Amniotic stem cell (primary cell): ENCODE results near the gene SCD5.
"Not testable (repeated sequence)": the region's sequence is repeated elsewhere in the genome, so short reads cannot be mapped to it uniquely, and the experiment has no call there.

Experiments used
- DNase-seq: peaks from one replicate; lab custom pipeline; 2025; lab: John Stamatoyannopoulos, UW

SCD5 gene

DNA sequence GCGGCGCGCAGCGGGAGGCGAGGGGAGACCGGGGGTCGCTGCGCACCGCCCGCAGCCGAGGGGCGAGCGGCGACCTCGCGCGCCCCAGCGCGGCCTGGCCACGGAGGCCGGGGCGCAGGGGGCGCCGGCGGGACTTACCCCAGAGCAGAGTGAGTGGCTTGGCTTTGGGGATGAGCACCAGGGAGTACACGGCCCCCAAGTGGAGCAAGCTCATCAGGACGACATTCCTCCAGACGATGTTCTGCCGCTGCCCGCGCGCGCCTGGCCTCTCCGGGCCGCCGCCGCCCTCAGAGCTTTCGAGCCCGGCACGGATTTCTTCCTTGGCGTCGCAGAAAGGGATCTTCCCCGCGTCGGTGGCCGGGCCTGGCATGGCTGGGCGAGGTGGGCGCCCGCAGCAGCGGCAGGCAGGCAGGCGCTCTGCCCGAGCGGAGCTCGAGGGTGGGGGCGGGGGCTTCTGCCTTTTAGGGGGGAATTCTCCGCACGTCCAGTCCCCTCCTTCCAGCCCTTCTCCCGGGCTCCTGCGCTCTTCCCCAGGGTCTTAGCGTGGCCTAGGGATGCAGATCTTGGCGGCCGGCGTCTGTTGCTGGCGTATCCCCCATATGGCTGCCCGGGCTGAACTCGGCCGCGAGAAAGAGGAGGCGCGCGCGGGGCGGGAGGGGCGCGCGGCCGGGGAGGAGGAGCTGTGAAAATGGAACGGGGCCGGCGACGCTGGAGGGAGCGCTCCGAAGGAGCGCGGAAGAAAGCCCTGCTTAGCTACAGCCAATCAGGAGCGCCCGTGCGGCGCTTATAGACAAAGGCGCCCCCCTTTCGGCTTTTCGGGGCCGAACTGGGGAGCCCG is at the start of gene SCD5:
Gene SCD5 (minus strand): TSS at position 629 of the 838 bp plus-strand sequence. CDS start 259 bp downstream, at position 370.
- DNase-seq: peak; percentile 74

DNA sequence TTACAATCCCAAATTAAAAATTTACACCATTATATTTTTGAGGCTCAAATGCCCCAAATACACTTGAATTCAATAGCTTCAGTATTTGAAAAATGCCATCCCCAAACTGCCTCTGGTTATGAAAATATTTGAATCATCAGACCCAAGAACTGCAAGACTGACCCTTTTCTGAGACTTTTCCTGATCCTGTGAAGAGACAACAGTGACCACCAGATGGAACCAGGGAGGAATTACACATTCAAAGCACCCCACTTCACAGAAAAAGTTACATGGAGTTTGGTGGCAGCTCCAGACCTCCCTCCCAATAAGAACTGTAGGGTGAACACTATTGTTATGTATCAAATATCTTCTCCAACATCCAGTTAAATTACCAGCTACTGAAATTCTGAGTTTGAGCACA is 44.0 kb upstream of the SCD5 start:
- no peak for DNase-seq

DNA sequence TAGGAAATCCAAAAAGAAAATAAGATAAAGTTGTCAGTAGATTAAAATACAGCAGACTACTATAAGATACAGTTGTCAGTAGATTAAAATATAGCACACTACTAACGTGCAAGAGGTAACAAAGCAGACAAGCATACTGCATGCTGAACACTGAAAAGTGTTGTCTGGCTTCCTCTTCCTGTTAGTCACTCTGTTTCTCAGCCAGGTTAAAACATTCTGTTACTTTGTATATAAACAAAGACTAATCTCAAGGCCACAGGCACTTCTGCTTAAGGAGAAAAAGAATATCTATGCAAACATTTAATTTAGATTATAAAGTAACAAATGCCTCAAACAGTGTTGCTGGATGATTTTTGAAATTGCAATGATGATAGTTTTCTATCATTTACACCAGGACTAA is 41.0 kb upstream of the SCD5 start:
- DNase-seq: no peak

DNA sequence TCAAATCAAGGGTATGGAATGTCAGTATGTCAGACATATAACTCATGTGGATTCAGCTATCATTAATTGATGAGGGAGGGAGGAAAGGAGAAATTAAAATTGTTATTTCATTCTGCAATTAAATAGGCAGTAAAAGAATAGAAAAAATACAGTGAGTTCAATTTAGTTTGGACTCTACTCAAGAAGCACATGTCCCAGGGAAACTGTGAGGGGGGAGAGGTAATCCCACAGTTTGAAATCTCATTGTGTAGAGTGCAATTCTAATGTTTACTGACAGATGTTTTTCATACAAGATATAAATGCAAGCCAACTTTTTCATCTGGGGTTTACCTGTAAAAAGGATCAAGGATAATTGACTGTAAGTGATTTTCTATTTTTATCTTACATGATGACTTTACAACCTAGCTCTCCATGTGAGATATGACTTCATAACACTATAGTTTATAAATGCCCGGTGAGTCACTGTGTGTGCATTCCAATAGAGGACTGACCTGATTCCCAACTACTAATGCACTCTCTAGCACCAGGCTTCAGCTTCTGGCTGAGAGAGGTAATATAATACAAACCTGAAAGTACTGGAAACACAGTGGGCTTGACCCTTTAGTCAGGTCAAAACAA is 35.2 kb upstream of the SCD5 start:
- peak; percentile 72 for DNase-seq

DNA sequence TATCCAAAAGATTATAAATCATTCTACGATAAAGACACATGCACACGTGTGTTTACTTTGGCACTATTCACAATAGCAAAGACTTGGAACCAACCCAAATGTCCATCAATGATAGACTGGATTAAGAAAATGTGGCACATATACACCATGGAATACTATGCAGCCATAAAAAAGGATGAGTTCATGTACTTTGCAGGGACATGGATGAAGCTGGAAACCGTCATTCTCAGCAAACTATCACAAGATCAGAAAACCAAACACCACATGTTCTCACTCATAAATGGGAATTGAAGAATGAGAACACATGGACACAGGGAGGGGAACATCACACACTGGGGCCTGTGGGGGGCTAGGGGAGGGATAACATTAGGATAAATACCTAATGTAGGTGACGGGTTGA is 34.5 kb upstream of the SCD5 start:
- not testable (repeated sequence) for DNase-seq

DNA sequence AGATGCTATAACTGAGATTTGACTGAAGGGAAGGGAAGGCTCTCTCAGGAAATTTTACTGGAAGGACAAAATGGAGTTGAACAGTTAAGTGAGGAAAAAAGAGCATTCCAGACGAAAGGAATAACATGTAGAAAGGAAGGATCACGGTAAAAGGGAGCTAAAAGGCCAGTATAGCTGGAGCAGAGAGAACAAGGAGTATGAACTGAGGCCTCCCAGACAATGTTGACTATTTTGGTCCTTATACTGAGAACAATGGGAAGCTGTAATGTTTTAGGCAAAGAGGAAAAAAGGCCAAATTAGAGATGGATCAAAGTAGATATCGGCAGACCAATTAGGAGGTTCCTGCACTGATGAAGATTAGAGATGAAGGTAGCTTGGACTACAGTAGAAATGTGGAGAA is 26.8 kb upstream of the SCD5 start:
- no peak for DNase-seq

DNA sequence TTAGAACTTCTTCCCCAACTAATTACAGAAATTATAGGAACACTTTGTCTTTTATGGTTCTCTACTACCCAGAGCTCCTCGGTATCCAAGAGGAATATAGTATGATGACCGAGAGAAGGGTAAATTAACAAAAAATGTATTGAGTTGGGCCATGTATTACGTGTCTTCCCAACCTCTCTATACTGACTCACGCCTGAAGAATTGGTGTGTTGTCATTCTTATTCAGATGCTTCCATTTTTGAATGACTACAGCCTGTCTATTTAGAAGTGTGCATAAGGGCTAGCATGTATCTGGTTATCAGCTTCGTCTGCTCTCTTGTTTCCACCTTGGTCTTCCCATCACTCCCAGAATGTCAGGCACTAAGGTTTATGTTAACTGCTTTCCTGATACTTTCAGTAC is 24.5 kb upstream of the SCD5 start:
- DNase-seq: peak; percentile 66

DNA sequence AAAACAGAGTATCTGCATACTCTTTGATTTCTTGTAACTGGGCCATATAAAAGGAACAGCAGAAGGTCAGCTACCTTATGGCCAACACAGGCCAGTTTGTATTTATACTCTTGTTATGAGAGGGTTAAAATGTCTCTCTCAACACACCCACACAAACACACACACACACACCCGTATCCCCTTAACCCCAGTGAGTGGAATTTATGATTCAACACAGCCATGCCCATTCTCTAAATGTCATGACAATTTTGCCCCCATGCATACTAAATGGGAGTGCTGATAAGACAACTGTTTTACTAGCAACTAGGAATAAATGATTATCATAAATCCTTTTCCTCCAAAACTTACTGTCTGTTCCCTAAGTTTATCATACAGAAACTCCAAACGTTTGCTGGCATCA is 22.1 kb upstream of the SCD5 start:
- no peak for DNase-seq

DNA sequence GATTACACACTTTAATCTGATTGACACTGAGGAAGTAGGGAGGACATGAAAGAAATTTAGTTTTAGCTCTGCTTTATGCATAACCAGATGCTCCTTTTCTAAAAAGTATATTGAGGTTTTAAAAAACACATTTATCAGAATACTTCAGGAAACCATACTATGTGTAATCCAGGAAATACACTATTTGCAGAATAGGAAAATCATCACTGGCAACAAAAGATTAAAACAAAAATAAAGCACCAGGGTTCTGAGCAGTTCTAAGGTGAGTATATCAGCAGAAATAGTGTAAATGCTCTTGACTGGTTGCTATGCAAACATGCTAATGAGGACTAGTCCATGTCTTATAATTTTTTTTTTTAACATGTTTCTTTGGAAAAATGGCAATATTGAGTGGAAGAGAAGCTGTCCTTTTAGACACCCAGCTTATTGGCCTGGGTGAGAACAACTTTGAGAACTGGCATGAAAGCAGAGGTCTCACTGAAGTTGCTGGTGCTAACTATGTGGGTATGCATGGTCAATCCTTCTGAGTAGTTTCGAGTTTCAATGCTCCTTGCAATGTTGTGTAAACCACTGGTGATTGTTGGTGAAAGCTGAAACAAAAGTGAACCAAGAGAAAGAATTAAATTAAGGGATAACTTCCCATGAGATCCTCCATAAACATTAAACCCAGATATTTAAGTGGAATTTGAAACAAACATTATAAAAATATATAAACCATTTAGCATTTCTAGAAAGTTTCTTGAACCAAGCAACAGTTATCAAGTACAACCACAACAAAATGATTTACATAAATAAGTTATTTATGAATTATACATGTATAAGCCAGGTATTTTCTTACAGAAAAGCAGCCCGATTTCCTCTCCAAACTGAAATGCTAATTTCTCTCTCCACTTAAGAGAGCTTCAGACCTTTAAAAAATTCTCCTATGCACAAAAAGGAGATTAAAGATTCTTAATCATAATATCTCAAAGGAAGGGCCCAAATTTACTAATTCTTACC is 20.4 kb upstream of the SCD5 start:
- DNase-seq: no peak

DNA sequence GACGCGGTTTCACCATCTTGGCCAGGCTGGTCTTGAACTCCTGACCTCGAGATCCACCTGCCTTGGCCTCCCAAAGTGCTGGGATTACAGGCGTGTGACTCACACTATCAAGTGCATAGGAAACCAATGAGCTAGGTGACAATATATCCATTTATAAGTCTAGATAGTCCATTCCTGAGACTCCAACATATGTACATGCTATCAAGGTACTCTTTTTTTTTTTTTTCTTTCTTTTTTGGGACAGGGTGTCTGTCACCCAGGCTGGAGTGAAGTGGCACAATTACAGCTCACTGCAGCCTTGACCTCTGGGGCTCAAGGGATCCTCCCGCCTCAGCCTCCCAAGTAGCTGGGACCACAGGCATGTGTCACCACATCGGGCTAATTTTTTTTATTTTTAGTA is 18.3 kb upstream of the SCD5 start:
- DNase-seq: not testable (repeated sequence)

DNA sequence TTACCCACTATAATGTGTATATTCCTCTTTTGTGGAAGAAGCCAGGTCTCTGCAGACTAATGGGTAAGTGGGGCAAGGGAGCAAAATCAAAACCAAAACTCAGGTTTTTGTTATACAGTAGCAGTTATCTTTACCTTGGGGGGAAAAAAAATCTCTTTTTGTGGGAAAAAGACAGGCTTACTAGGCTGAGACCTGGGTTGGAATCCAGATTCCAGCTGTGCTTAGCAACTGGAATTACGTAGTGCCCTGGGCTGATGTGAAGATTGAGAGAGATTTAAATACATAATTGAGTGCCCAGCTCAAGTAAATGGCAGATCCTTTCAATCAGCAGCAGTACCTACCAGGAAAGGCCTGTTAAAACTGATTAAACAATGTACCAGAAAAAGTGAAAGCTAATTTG is 15.4 kb upstream of the SCD5 start:
- DNase-seq: no peak

DNA sequence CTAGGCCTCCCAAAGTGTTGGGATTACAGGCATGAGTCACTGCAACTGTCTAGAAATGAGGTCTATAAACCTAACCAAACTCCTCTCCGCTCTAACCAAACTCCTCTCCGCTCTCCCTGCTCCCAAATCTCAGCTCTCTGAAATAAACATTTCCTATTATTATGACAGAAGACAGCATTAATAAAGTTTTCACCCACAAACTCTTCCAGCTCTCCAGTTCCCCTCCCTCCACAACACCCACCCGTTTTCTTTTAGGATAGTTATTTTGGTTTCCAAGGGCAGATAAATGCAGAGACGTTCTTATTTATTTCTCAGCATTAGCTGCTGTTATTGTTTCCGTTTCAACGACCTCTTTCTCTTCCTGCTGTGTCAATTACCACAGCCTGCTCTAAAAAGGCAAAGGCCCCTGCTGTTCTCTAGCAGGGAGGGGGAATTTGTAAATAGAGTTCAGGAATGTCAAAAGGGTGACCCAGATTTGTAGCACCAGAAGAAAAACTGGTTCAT is 13.3 kb upstream of the SCD5 start:
- DNase-seq: no peak

DNA sequence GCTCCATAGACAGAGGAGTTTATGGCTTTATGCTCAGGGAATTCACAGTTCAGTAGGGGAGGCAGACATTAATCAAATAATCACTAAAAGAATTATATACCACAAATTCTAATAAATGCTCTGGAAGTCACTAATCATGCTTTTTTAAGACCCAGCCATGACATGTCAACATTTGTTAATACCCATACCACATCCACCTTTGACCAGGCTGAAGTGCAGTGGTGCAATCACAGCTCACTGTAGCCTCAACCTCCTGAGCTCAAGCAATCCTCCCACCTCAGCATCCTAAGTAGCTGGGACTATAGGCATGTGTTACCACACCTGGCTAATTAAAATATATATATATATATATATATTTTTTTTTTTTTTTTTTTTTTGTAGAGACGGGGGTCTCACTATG is 12.8 kb upstream of the SCD5 start:
- no peak for DNase-seq

DNA sequence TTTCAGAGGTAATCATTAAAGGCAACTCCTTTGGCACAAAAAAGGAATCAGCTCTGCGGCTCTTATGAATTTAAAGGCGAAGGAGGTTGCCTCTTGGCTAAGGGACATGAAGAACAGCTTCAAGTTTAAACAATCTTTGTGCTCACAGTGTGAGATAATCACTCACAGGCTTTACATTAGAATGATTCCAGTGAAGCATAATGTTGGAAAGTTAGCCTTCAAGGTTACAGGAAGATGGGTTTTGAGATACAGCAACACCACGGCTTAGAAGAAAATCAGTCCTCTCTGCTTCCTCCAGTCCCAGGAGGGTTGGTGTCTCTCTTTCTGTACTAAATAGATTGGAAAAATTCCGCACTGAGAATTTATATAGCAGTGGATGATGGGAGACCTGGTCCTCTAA is 11.6 kb upstream of the SCD5 start:
- DNase-seq: no peak

DNA sequence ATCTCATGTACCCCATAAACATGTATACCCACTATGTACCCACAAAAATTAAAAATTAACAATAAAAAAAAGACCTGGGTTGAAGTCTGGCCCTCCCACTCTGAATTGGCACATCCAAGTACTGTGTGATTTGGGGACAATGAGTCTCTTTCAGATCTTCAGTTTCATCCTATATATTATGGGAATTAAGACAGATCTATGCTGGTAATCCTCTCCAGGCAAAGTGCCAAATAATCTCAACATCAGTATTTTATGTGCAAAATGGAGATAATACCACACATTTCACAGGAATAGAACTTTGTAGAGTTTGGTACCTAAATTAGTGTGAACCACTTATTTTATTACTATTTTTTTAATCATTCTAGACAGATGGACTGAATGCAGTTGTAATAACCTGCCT is 11.0 kb upstream of the SCD5 start:
- DNase-seq: no peak

DNA sequence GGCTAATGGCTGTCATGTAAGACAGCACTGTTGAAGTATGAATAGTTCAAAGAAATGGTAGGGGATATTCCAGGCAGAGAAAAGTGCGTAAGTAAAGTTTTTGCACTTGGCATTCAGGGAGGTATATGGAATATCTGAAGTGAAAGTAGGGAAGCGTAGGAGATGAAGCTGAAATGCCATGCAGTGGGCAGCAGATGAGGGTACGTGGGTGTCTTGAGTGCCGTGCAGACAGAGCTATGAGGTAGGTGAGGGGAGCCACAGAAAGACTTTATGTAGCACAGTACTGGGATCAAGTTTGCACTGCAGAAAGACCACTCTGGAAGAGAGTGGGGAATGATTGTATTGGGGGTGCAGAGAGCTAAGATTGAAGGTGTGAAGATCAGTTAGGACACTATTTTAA is 5.2 kb upstream of the SCD5 start:
- DNase-seq: no peak

DNA sequence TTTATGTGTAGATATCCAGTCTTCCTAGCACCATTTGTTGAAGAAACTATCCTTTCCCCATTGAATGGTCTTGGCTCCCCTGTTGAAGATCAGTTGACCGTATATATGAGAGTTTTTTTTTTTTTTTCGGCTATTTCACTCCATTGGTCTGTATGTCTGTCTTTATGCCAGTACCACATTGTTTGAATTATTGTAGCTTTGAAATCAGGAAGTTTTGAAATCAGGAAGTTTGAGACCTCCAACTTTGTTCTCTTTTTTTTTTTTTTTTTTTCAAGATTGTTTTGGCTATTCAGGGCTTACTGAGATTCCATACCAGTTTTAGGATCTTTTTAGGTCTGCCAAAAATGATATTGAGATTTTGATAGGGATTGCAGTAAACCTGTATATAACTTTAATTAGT is 4.3 kb upstream of the SCD5 start:
- DNase-seq: no peak

DNA sequence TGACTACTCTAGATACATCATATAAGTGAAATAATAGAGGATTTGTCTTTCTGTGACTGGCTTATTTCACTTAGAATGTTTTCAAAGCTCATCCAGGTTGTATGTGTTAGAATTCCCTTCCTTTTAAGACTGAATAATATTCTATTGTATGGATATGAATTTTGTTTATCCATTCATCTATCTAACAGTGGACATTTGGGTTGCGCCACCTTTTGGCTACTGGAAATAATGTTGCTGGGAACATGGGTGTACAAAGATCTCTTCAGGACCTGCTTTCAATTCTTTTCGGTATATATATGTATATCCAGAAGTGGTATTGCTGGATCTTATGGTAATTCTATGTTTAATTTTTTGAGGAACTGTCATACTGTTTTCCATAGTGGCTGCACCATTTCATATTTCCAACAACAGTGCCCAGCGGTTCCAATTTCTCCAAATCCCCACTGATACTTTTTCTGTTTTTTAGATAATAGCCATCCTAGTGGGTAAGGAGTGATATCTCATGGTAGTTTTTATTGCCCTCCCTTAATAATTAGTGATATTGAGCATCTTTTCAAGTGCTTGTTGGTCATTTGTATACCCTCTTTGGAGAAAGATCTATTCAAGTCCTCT is 3.4 kb upstream of the SCD5 start:
- DNase-seq: no peak

DNA sequence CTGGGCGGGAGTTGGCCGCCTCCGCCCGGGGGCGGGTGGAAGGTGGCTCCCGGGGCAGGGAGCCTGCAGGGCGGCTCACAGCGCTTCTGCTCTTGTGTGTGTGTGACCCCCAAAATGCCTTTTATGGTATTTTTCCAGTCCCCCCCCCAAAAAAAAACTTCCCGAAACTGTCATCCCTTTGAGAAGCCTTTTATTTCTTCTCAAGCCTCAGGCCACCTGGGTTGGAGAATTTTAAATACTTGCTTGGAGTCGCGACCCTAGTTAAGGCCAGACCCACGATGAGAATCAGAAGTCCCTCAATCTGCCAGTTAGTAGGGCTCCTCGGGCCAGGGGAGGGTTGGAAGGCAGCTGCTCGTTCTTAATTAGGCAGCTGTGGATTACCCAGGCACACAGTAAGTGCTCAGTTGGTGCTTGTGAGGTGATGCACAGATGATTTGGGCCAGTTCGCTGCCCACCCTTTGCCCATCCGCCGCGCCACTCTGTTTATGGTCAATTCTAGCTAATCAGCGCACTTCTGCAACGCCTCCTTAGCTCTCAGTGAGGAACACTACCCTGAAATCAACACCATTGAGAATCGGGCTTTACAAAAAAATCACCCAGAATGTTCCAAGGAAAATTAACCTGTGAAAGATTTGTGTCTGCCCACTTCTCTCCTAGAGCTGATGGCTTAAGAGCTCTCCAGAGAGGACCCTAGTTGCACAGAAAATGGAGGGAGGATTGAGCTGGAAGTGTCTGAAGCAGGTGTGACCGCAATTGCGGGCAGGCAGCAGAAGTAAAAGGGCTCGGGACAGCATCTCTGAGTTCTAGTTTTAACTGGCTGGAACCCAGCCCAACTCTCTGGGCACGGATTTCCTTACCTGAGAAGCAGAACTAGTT is 648 bp upstream of the SCD5 start:
- no peak for DNase-seq

DNA sequence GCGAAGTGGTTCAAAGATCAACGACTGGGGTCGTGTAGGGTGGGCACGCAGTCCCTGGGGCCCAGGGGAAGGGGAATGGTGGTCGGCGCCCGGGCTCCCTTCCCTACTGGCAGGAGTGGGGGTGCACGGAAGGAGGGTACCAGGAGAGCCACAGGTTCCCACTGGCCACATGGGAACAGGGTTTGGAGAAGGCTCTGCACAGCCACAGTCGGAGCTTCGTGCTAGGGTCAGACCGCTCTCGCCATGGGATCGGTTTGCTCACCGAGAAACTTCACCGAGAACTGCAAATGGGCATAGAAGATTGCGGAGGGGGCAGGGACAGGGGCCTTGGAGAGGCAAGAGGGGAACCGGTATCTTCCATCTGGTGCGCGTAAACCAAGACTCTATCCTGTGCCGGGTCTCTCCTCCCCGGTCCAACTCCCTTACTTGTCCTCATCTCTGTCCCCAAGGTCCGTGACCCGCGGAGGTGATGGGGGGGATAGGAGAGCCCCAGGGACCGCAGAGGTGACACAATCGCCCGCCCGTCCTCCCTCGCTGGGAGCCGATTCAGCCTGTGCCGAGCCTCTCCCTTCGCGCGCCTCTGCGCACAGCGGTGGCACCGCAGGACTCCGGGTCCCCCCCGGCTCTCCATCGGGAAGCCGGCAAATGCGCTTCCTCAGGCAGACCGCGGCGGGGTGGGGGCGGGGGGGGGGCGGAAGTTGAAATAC is 1.0 kb downstream of the SCD5 start:
- DNase-seq: no peak
